Measurements from ENCODE around the gene RPUSD3.
"Not testable (repeated sequence)": the region's sequence is repeated elsewhere in the genome, so short reads cannot be mapped to it uniquely, and the experiment has no call there.

Gene RPUSD3, protein sequence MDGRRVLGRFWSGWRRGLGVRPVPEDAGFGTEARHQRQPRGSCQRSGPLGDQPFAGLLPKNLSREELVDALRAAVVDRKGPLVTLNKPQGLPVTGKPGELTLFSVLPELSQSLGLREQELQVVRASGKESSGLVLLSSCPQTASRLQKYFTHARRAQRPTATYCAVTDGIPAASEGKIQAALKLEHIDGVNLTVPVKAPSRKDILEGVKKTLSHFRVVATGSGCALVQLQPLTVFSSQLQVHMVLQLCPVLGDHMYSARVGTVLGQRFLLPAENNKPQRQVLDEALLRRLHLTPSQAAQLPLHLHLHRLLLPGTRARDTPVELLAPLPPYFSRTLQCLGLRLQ

GRCh38 chr3:9843715-9844438 lies at the start of gene RPUSD3:
RPUSD3 (minus strand) TSS chr3:9844008; CDS start chr3:9843990, 18 bp downstream.
- DNase-seq, result peak; percentile 82 to 88

GRCh38 chr3:9891072-9891622 lies 47.3 kb upstream of the RPUSD3 start:
- no peak for DNase-seq

- peak; percentile 78 for DNase-seq
Measured at GRCh38 chr3:9890249-9891071, 46.7 kb upstream of the RPUSD3 start, which contains the start of gene JAGN1. JAGN1 (plus strand) TSS chr3:9890610; CDS start chr3:9890723, 113 bp downstream.

GRCh38 chr3:9889405-9889804 lies 45.6 kb upstream of the RPUSD3 start:
- no peak for DNase-seq

DNA sequence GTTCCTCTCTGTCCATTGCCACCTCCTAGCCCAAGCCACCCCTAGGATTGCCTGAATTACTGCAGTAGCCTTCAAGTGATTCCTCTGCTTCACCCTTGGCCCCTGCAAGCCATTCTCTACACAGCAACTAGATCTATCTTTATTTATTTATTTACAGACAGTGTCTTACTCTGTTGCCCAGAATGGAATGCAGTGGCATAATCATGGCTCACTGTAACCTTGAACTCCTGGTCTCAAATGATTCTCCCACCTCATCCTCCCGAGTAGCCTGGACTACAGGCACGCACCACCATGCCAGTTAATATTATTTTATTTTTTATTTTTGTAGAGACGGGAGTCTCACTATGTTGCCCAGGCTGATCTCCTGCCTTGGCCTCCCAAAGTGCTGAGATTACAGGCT lies 44.7 kb upstream of the RPUSD3 start:
- DNase-seq, result no peak

DNA sequence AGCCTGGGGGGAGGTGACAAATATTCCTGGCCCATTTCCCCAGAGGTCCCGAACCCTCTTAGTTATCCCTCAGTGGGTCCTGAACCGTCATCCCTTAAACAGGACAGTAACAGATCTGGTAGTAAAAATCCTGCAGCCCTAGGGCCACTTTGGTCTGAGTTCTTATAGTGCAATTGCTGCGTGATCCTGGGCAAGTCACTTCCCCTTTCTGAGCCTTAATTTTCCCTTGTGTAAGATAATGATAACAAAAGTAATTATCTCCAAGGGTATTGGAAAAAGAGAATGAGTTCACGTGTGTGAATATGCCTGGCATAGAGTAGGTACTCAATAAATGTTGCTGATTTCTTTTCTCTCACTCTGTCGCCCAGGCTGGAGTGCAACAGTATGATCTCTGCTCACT lies 43.7 kb upstream of the RPUSD3 start:
- no peak for DNase-seq

- no peak for DNase-seq
Measured at GRCh38 chr3:9886328-9886727, 42.5 kb upstream of the RPUSD3 start.

DNA sequence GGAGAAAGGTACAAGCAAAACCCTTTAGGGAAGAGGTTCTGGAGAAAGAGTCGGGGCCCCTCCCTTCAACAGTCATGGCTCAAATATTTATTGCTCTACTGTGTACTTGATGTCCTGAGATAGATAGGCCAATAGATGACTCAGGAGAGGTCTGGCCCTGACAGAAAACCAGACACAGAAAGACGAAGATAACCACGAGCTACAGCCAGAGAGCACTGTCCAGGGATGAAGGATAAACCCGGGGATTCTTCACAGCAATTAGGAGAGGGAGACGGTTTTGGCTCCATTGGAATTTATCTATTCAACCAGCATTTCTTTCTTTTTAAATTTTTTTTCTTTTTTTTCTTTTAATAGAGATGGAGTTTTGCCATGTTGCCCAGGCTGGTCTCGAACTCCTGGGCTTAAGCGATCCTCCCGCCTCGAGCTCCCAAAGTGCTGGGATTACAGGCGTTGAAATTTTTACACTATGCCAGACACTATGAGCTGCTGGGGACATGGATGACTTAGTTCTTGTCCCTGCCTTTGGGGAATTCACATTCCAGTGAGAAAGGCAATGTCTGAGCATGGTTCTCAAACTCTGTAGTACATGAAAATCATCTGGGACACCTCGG lies 40.9 kb upstream of the RPUSD3 start:
- DNase-seq, result no peak

- DNase-seq, result no peak
Measured at GRCh38 chr3:9883706-9884554, 40.1 kb upstream of the RPUSD3 start.

DNA sequence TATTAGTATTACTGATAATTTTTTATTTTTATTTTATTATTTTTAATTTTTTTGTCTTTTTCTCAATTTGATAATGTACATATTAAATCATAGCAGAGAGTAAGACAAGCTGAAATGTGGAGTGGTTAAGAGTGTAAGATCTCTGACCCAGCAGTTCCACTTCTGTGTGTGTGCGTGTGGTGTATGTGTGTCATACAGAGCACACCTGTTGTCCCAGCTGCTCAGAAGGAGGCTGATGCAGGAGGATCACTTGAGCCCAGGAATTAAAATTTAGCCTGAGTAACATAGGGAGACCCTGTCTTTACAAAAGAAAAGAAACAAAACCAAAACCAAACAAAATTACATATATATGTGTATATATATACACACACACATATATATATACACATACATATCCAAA lies 37.6 kb upstream of the RPUSD3 start:
- DNase-seq, result no peak

DNA sequence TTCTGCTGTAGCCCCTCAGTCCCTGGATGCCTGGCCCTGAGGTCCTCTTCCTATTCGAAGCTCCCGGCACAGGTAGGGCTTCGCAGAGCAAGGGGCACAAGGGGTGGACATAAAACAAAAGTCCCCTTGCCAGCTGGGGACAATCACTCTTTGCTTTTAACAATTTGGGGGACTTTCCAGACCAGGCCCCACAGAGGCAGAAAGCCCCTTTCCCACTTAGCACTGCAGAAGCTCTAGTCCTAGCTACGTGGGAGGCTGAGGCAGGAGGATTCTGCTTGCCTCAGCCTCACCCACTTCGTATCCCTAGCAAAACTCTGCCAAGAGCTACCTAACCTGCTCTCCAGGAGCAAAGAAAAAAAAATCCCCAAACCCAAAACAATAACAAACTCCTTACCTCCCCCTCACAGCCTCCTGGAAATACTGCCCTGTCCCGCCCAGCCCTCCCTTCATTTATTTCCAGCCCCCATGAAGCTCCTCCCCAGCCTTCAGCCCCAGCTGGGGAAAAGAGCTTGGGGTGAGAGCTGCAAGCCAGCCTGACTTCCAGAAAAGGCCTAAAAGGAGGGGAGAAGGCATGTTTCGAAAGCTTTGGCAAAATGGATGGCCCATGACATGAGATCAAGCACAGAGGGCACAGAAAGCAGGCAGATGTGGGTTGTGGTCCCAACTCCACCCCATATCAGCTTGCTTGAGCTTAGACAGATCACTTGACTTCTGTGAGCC lies 36.2 kb upstream of the RPUSD3 start, which contains the start of gene CIDEC:
CIDEC (minus strand) TSS at position 424 of the 720 bp plus-strand sequence. CDS start 1,767 bp downstream, outside the sequence.
- DNase-seq, result no peak

DNA sequence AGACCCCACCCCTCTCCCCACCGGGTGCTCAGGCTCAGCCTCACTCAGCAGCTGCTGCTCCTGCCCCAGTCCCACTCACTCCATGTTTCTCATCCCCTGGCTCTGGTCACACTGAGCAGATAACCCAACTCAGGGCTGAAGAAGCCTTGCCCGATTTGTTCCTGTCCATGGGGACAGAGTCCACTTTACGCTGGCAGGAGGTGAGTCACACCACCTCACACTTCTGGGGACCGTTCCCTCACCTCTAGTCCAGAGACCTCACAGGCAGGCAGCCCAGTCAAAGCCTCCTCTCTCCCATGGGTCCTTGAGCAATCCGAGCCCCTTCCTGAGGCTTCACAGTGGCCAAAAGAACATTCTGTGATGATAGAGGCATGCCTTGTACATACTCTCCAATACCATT lies 34.9 kb upstream of the RPUSD3 start:
- no peak for DNase-seq

GRCh38 chr3:9876991-9877390 lies 33.2 kb upstream of the RPUSD3 start:
- no peak for DNase-seq

DNA sequence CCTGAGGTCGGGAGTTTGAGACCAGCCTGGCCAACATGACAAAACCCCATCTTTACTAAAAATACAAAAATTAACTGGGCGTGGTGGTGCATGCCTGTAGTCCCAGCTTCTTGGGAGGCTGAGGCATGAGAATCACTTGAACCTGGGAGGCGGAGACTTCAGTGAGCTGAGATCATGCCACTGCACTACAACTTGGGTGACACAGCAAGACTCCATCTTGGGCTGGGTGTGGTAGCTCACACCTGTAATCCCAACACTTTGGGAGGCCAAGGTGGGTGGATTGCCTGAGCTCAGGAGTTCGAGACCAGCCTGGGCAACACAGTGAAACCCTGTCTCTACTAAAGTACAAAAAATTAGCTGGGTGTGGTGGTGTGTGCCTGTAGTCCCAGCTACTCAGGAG lies 32.4 kb upstream of the RPUSD3 start:
- DNase-seq, result not testable (repeated sequence)

- DNase-seq, result peak in 1 of 2 experiments; percentile 53
Measured at GRCh38 chr3:9875448-9875847, 31.6 kb upstream of the RPUSD3 start.

DNA sequence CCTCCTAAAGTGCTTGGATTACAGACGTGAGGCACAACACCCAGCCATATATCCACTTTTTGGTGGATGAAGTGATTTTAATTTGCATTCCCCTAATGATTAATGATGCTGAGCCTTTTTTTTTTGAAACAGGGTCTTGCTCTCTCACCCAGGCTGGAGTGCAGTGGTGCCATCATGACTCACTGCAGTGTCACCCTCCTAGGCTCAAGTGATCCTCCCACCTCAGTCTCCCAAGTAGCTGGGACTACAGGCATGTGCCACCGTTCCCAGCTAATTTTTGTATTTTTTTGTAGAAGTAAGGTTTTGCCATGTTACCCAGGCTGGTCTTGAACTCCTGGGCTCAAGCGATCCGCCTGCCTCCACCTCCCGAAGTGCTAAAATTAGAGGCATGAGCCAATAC lies 28.3 kb upstream of the RPUSD3 start:
- DNase-seq, result not testable (repeated sequence)

GRCh38 chr3:9870978-9871377 lies 27.2 kb upstream of the RPUSD3 start:
- DNase-seq, result no peak

- DNase-seq, result no peak
Measured at GRCh38 chr3:9869955-9870354, 26.1 kb upstream of the RPUSD3 start.

DNA sequence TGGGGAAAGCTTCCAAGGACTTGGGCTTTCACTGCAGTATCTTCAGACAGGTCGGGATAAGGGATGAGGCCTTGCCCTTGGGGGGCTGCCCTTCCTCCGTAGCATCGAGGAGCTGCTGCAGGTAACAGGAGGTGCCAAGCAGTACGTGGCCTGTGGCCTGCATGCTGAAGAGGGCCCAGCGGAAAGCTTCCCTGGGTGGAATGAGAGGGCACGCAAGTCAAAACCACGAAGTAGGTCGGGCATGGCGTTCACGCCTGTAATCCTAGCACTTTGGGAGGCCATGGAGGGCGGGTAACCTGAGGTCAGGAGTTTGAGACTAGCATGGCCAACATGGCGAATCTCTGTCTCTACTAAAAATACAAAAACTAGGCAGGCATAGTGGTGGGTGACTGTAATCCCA lies 23.3 kb upstream of the RPUSD3 start:
- no peak for DNase-seq

DNA sequence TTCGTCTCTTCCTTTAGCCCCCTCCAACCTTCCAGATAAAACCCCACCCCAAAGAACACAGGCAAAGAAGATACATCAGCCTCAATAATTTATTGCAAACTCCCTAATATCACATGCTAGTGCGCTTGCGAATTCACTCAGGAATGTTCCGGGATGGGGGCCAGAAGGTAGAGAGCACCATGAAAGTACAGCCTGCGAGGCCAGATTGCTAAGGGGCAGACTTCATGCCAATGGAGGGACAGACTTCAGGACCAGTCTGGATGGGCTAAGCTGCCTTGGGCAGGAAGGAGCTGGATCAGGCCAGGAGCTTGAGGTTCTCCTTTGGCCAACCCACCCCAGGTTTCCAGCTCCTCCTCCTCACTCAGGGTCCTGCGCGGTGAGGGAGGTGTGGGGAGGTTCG lies 22.8 kb upstream of the RPUSD3 start:
- DNase-seq, result no peak

DNA sequence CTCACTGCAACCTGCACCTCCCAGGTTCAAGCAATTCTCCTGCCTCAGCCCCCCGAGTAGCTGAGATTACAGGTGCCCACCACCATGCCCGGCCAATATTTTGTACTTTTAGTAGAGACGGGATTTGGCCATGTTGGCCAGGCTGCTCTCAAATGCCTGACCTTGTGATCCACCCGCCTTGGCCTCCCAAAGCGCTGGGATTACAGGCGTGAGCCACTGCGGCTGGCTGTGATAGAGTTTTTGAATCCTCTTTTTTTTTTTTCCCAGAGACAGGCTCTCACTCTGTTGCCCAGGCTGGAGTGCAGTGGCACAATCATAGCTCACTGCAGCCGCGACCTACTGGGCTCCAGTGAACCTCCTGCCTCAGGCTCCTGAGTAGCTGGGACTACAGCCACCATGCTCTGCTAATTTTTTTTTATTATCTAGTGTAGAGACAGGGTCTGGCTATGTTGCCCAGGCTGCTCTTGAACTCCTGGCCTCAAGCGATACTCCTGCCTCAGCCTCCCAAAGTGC lies 21.4 kb upstream of the RPUSD3 start:
- DNase-seq, result not testable (repeated sequence)

Measured in NCI-H2081 (cell line).